NOMO-1 treated with DMSO at 0.1 percent for 48 hours (cell line): Measurements from ENCODE around the gene PGF.
"Not testable (repeated sequence)": the region's sequence is repeated elsewhere in the genome, so short reads cannot be mapped to it uniquely, and the experiment has no call there.

Experiments
- DNase-seq: peaks from one replicate; lab custom pipeline; 2025; ENCODE audit not compliant: unreplicated experiment; lab: John Stamatoyannopoulos, UW

The PGF gene

DNA sequence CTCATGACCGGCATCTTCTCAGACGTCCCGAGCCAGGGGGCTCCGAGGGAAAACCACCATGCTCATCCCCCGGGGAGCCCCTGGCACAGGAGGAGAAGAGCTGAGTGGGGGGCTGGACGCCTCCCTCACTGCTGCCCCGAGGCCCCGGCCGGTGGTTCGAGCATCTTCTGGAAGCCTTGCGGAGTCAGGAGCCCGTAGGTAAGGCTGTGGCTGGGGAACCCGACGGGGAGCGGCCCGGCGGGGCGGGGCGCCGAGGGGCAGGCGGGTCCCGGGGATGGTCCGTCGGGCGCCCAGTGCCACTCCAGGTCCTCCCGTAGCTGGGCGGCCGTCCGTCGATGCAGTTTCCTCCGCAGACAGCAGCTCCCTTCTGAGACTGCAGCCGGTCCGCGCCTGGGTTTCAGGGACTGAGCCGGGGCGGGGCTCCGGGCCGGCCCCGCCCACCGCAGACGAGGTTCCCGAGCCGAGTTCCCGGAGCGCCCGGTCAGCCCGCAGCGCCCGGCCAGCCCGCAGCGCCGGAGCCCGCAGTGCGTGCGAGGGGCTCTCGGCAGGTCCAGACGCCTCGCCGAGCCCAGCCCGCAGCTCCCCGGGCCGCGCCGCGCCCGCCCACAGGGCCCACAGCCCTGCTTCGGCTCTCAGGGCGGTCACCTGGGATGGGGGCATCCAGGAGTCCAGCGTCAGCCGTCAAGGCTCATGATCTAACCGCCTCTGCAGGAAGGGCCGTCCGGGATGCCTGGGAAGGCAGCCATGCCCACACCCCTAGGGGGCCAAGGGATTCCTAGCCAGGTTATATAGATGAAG is at the start of gene PGF:
Gene PGF, minus strand, starts transcription at position 369 of the 798 bp plus-strand sequence. Its CDS starts 355 bp downstream, at position 14.
- DNase-seq, result no peak

DNA sequence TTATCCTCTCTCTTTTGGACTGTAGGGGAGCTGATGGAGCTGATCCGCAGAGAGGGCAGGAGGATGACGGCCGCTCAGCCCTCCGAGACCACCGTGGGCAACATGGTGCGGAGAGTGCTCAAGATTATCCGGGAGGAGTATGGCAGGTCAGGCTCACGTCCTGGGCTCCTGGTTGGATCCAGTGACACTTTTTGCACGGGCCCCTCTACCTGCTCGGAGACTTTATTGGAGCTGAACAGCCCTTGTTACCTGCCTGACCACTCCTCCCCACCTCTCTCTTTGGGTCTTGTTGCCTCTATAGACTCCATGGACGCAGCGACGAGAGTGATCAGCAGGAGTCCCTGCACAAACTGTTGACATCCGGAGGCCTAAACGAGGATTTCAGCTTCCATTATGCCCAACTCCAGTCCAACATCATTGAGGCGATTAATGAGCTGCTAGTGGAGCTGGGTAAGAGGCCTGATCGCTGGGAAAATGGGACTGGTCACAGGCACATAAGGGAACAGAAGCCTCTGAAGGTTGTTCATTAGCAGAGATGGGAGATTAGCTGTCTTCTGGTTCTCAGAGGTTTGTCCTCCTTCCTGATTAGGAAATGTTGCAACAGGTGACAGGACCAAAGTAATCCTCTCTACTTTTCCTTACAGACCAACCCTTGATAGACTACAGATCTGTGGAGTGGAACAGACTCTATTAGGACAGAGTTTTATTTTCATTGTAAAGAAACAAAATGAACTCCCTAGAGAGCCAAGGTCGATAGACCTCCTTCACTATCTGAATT is 48.0 kb upstream of the PGF start:
- no peak for DNase-seq

DNA sequence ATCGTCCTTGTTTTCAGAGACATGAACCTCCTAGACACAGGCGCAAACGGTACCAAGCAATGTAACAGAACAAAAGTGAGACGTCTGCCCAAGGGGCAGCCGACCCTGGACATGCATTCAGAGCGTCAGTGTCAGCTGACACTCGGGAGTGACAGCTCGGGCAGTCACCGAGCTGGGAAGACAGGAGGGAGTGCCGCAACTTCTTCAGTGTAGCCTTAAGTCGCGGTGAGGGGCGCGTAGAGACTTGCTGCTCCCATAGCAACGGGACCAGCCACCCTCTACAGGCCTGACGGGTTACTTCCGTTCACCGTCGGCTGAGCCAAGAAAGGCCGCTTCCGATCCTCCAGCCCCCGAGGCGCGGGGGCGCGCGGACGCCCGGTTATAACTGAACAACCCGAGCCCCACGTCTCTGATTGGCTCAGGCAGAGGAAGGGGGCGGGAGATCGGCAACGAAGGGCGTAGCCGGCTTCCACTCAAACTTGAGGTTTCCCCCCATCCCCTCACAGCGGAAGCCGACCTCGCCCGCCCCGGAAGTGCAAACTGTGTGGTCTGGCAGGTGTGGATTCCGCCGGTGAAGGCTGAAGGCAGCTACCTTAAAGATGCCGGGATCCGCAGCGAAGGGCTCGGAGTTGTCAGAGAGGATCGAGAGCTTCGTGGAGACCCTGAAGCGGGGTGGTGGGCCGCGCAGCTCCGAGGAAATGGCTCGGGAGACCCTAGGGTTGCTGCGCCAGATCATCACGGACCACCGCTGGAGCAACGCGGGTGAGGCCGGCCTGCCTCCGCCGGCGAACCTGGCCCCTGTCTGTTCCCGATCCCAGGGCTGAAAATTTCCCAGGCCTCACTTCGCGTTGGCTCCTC is 47.2 kb upstream of the PGF start, which contains the start of gene EIF2B2:
Gene EIF2B2, plus strand, starts transcription at position 530 of the 858 bp plus-strand sequence. Its CDS starts 70 bp downstream, at position 600.
- peak; percentile 98 for DNase-seq

DNA sequence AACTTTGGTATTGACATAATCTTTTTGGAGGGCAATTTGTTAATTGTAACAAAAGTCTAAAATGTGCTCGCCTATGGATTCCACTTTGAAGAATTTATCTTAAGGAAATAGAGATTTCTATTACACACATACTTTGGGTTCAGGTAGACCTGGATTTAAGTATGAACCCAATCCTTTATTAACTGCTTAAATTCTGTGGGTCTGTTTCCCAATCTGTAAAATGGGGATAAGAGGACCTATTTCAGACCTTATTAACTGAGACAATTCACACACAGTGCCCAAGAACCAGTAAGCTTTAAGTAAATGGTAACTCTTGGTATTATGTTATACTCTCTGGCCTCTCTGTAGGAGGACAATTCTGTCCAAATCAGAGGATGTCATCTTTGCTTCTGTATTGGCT is 46.5 kb upstream of the PGF start:
- DNase-seq, result no peak

DNA sequence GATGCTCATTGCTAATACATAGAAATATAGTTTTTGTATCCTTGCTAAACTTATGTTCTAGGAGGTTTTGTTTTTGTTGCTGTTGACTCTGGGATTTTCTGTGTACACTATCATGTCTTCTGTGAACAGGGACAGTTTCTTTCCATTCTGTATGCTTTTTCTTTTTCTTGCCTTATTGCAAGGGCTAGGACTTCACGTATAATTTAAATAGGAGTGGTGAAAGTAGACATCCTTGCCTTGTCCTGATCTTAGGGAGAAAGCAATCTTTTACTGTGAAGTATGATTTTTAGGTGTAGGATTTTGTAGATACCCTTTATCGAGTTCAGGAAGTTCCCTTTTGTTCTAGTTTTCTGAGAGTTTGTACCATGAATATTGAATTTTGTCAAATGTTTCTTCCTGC is 45.9 kb upstream of the PGF start:
- no peak for DNase-seq

DNA sequence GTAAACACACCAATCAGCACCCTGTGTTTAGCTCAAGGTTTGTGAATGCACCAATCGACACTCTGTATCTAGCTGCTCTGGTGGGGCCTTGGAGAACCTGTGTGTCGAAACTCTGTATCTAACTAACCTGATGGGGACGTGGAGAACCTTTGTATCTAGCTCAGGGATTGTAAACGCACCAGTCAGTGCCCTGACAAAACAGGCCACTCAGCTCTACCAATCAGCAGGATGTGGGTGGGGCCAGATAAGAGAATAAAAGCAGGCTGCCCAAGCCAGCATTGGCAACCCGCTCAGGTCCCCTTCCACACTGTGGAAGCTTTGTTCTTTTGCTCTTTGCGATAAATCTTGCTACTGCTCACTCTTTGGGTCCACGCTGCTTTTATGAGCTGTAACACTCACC is 40.4 kb upstream of the PGF start:
- not testable (repeated sequence) for DNase-seq

DNA sequence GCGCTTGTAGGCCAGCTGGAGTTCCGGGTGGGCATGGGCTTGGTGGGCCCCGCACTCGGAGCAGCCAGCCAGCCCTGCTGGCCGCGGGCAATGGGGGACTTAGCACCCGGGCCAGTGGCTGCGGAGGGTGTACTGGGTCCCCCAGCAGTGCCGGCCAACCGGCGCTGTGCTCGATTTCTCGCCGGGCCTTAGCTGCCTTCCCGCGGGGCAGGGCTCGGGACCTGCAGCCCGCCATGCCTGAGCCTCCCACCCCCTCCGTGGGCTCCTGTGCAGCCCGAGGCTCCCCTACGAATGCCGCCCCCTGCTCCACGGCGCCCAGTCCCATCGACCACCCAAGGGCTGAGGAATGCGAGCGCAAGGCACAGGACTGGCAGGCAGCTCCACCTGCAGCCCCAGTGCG is 38.8 kb upstream of the PGF start:
- not testable (repeated sequence) for DNase-seq

DNA sequence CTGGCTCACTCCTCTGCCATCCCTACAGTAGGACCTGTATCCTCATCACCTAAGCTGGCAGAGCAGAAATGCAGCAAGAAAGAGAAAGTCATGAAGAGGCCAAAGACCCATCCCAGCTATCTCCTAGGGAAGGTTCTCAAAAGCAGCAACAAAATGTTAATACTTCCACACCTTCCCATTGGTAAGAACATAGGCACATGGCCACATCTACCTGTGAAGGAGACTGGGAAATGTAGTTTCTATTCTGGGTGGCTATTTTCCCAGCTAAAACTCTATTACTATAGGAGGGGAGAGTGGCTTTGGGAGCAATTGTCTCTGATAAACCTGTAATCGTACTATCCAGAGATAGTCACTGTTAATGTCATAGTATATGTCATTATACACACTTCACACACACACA is 33.6 kb upstream of the PGF start:
- no peak for DNase-seq

DNA sequence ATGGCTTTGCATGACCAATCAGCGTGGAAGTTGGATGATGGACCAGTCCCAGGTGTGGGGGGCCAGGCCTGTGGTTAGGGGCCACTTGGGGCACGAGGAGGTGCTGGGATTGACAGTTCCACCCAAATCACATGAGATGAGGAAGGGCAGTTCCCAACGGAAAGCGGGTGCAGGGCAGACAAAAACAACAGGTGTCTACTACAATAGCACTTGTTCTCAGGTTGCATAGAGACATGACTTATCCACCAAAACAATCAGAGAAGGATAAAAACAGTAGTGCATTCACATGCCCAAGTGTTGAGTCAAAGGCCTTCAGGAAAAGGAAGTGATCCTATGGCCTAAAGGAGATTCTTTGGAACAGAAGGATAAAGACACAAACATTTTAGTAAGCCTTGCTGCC is 32.7 kb upstream of the PGF start:
- DNase-seq, result no peak

DNA sequence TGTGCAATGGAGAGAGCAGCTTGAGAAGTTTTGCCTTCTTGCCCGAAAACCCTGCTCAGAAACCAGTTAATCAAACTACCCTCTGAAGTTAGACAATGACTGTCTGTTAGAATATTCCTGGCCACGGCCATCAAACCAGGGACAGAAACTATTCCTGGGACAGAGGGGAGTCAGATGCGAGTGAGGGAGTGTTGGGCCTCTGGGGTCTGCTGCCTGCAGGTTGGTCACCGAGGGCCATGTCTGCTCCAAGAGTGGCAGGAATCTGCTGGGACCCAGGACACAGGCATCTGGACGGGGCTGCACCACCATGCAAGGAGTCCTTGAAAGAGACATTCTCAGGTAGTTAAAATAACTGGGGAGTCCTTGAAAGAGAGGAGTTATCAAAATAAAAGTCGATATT is 30.4 kb upstream of the PGF start:
- no peak for DNase-seq

DNA sequence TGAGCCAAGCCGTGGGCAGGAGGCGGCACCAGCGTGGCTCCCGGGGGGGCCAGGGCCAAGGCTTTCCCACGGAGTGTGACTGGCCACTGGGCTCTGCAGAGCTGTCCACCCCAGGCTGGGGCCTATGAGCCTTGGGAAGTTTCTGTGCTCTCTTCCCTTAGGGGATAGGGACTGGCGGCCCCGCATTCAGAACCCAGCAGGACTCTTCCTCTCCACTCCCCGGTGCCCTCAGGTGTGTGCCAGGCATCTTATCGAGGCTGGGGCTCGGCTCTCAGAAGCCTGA is 29.6 kb upstream of the PGF start:
- no peak for DNase-seq

DNA sequence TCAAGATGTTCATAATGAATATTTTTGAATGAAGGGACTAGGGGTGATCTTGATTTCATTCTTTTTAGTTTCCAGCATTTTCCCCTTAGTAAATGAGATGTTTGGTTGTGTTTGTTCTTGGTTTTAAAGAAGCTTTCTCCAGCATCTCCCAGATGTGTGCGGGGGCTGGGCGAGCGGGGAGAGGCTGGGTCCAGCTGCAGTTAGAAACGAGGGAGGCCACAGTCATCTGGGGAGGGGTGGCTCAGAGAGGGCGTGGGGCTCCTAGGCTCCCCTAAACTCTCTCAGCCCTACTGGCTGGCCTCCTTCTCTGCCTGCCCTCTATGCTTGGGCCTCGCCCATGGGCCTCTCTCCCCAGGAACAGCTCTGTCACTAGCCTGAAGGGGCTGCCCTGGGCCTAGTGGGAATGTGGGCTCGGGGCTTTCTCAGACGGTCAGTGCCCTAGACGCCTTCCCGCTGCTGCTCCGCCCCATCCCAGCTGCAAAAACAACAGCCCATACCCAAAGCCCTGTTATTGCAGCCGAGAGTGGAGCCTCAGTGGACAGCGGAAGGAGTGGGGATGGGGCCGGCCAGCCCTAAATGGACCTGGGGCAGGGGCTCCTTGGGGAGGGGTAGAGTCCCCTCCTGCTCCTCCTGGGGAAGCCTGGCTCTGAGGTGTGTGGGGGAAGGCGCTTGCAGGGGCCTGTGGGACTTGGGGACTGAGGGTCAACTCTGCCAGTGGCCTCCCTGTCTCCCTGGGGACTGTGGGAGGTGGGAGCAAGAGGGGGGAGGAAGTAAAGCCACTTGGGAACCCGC is 29.0 kb upstream of the PGF start:
- no peak for DNase-seq

DNA sequence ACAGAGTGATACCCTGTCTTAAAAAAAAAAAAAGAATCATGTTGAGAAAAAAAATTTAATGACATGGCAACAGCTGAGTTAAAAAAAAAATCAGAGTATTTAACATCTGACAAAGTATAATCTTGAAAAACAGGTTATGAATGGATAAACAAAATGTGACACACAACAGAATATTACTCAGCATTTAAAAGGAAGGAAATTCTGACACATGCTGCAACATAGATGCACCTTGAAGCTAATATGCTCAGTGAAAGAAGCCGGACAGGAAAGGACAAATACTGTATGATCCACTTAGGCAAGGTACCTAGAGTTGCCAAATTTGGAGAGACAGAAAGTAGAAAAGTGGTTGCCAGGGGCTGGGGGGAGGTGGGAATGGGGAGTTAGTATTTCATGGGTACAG is 27.9 kb upstream of the PGF start:
- no peak for DNase-seq

DNA sequence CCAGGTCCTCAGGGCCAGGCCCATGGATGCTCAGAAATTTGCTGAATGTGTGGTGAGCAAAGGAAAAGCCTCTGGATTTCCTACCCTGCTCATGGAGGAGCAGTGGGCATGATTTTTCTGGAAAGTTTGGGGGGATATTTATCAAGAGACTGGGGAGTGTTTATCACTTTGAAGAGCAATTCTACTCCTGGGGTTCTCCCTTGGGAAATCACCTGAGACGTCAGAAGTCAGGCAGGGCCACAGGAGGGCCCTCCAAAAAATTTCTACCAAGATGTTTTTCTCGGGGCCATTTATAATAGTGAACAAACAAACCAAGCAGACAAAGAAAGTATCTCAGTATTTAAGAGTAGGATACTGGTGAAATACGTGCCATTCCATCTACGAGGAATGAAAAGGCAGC is 27.3 kb upstream of the PGF start:
- DNase-seq, result no peak

DNA sequence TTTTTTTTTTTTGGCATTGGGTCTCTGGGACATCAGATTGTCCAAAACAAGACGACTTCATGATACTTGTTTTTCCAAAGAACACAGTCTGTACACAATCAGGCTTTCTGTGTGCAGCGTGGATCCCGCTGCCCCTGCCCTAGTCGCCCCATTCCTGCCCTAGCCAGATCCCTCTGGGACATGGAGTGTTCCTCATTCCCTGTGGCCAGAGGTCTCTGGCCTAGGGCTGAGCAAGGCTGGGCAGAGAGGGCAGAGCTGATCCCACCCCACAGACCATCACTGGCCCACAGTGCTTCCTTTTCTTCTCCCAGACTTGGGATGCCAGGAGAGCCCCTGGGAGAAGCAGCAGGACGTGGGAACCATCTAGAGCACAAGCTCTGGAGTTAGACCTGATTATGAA is 26.4 kb upstream of the PGF start:
- DNase-seq, result no peak

DNA sequence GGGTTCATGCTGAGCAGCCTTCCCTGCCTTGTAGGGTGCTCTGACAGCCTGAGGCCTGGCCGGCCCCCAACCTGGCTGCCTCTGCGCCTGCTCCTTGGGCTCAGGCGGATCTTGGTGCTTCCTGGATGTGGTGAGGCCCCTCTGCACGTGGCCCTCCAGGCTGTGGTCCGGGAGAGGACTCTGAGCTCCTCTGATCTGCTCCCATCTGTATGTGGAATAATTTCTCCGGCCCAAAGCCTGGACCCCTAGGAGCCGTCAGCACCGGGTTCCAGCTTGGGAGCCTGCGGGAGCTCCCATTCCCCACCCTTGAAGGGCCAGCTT is 26.0 kb upstream of the PGF start:
- DNase-seq, result no peak

DNA sequence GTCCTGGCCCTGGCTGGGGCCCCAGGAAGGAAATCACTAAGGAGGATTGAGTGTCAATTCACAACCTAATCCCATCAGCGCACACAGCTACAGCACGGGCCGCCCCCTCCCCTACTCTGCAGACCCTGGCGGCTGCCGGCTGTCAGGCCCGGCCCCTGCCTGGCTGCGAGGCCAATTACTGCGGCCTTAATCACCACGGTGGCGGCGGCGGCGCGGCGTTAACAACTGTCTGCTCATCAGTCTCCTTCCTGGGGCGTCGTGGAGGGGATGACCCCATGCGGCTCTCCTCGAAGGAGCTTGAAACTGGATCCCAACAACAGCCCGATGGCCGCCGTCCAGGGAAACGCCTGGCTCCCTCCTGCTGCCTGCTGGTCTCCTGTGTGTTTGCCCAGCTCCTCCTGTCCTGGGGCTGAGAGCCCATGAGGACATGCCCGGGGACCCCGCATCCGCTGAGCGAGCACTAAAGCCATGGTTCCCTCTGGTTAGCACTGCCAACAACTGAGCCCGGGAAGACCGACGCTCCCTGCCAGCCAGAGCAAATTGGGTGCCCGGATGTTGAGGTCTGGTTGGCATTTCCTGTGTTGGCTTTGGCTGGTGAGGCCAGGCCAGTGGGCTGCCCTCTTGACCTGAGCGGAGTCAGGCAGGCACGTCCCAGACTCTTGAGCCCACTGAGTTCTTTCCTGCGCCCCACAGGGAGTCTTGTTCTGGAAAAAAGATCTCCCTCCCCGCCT is 25.5 kb upstream of the PGF start:
- DNase-seq, result no peak

DNA sequence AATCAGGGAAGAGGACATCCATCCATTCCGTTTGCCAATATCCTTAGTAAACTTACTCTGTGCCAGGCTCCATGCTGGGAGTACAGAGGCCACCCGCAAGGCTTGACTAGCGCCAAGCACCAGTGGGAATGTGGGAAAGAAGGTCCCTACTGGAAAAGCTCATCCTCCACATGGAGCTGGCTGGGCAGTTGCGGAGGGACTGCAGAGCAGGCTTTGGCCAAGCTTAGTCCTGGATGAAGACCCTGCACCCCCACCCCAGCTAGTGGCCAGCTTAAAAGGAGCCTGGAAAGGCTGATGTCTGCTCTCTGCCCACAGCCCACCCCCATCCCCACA is 25.0 kb upstream of the PGF start:
- DNase-seq, result no peak

DNA sequence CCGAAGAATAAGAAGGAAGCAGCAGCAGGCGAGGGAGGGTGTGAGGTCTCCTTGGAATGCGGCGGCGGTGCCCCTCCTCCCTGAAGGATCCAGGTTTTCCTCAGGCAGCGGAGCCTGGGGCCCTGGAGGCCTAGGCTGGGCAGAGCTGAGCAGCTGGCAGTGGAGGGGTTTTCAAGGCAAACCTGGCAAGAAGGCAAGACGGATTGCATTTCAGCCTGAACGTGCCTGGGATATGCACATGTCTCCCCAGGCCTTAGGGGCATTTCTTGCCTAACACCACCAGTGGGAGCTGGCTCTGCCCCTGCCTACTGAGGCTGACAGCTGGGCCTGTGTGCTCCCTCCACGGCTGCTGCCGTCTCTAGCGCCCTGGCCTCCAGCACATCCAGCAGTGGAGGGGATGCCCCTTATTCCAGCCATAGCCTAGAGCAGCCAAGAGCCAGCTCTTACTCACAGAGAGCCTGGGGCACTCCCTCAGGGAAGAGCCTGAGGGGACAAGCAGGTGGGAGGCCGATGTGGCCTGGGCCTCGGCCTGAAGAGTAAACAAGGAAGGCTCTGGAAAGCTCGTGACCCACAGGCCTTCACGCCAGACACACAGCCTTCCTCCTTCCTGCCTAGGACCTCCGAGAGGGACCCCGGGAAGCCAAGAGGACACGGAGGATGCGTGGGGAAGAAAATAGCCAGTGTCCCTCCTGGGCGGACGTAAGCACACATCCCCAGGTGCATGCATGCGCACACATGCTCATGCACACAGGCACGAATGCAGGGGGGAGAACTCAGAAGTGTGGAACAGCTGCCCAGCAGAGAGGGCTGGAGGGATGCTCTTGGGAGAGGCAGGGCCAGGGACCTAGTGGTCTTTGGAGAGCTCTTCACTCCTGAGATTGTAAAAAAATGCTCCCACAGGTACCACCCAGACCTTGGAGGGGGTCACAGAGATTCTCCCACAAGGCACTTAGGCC is 24.3 kb upstream of the PGF start:
- DNase-seq, result no peak
